Type B pancreatic cell (in vitro differentiated cells): ENCODE results near the gene CCDC71L. TPM values are rescaled to one million over a fixed set of nuclear protein-coding genes. Genes with fewer than 3 reads are reported as not detected.

Source experiments
- DNase-seq: peaks from one replicate; pipeline ENCODE4 v3.0.0; 2021; ENCODE audit warnings: mixed read lengths; ENCODE audit not compliant: unreplicated experiment; ENCODE audit errors: extremely low spot score
- H3K27ac Mint-ChIP-seq: 2 replicates; pipeline ENCODE4 v1.8.0; 2021; ENCODE audit warnings: mild to moderate bottlenecking, mixed read lengths
- H3K27me3 Mint-ChIP-seq: 2 replicates; pipeline ENCODE4 v1.8.0; 2021; ENCODE audit warnings: mixed read lengths
- H3K36me3 Mint-ChIP-seq: 2 replicates; pipeline ENCODE4 v1.8.0; 2021; ENCODE audit warnings: mixed read lengths
- H3K4me1 Mint-ChIP-seq: one replicate; pipeline ENCODE4 v1.8.0; 2021; ENCODE audit warnings: mixed read lengths; ENCODE audit not compliant: unreplicated experiment
- H3K4me3 Mint-ChIP-seq: 2 replicates; pipeline ENCODE4 v1.8.0; 2021; ENCODE audit warnings: mild to moderate bottlenecking, mixed read lengths
- H3K9me3 Mint-ChIP-seq: 2 replicates; pipeline ENCODE4 v1.8.0; 2021; ENCODE audit warnings: mixed read lengths
- total RNA-seq: library from RNA; stranded (reverse); gene quantifications from 2 replicates; pipeline ENCODE4 v1.2.1, GENCODE V29; 2021; ENCODE audit warnings: low replicate concordance
- TF ChIP-seq, protein P1 (sequence below): fragments of 200-600 bp; sonication (generic); conservative IDR thresholded peaks from 2 replicates; pipeline ENCODE4 v1.5.0; 2021; ENCODE audit warnings: antibody characterized with exemption, mild to moderate bottlenecking

CCDC71L gene
- total RNA-seq, 1 donor from 2014 or later = 17.9 TPM

GRCh38 chr7:106671160-106671559, 10.2 kb upstream of the CCDC71L start:
- no peak overlapping the region for H3K4me3 Mint-ChIP-seq
- no peaks in the 10 kb centered on the region for H3K36me3 Mint-ChIP-seq
- no peak for DNase-seq
- no peaks in the 10 kb centered on the region for H3K9me3 Mint-ChIP-seq
- TF ChIP-seq, protein P1, sequence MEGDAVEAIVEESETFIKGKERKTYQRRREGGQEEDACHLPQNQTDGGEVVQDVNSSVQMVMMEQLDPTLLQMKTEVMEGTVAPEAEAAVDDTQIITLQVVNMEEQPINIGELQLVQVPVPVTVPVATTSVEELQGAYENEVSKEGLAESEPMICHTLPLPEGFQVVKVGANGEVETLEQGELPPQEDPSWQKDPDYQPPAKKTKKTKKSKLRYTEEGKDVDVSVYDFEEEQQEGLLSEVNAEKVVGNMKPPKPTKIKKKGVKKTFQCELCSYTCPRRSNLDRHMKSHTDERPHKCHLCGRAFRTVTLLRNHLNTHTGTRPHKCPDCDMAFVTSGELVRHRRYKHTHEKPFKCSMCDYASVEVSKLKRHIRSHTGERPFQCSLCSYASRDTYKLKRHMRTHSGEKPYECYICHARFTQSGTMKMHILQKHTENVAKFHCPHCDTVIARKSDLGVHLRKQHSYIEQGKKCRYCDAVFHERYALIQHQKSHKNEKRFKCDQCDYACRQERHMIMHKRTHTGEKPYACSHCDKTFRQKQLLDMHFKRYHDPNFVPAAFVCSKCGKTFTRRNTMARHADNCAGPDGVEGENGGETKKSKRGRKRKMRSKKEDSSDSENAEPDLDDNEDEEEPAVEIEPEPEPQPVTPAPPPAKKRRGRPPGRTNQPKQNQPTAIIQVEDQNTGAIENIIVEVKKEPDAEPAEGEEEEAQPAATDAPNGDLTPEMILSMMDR = no peak
- no peaks in the 10 kb centered on the region for H3K4me1 Mint-ChIP-seq
- H3K27ac Mint-ChIP-seq = no peak overlapping the region
- no peaks in the 10 kb centered on the region for H3K27me3 Mint-ChIP-seq

GRCh38 chr7:106668861-106669524, 8.0 kb upstream of the CCDC71L start:
- no peak overlapping the region for H3K27ac Mint-ChIP-seq
- no peaks in the 10 kb centered on the region for H3K36me3 Mint-ChIP-seq
- no peaks in the 10 kb centered on the region for H3K9me3 Mint-ChIP-seq
- no peaks in the 10 kb centered on the region for H3K4me1 Mint-ChIP-seq
- H3K4me3 Mint-ChIP-seq = no peak overlapping the region
- H3K27me3 Mint-ChIP-seq = no peaks in the 10 kb centered on the region
- TF ChIP-seq, protein P1 = no peak
- DNase-seq = no peak

DNA sequence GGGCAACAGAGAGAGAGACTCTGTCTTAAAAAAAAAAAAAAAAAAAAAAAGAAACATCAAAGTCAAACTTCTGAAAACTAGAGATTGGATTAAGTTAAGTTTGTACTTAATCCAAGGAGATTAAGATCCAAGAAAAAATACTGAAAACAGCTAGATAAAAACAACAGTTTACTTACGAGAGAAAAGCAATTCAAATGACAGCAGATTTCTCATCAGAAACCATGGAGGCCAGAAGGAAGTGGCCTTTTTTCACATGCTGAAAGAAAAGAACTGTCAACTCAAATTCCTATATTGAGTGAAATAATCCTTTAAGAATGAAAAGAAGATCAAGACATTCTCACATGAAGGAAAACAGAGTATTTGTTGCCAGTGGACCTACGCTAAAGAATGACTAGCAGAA, 5.4 kb upstream of the CCDC71L start:
- no peak overlapping the region for H3K4me3 Mint-ChIP-seq
- H3K4me1 Mint-ChIP-seq = no peaks in the 10 kb centered on the region
- DNase-seq = no peak
- no peak overlapping the region for H3K27ac Mint-ChIP-seq
- TF ChIP-seq, protein P1 = no peak
- H3K27me3 Mint-ChIP-seq = no peaks in the 10 kb centered on the region
- no peaks in the 10 kb centered on the region for H3K36me3 Mint-ChIP-seq
- H3K9me3 Mint-ChIP-seq = peaks cover under 1% of the 10 kb centered on the region

DNA sequence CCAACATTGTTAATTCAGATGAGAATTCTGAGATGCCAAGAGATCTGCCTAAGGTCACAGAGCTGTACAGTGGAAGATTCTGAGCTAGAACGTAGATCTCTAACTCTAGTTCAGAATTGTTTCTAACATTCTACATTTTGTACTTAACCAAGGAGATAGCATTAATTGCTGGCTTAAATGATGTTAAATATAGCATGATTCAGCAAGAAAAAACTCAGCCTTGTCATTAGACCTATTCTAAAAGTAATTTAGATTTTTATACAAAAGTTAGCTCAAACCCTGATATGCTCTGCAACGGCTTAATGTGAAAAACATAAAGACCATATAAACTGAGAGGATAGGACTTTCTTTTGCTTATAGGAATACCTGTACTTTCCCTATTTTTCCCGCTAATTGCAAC, 3.4 kb upstream of the CCDC71L start:
- H3K9me3 Mint-ChIP-seq = peaks cover 5% of the 10 kb centered on the region
- peaks cover 4% of the 10 kb centered on the region for H3K4me1 Mint-ChIP-seq
- no peak overlapping the region for H3K4me3 Mint-ChIP-seq
- peaks cover 4% of the 10 kb centered on the region for H3K27me3 Mint-ChIP-seq
- TF ChIP-seq, protein P1 = no peak
- no peak overlapping the region for H3K27ac Mint-ChIP-seq
- DNase-seq = no peak
- no peaks in the 10 kb centered on the region for H3K36me3 Mint-ChIP-seq

DNA sequence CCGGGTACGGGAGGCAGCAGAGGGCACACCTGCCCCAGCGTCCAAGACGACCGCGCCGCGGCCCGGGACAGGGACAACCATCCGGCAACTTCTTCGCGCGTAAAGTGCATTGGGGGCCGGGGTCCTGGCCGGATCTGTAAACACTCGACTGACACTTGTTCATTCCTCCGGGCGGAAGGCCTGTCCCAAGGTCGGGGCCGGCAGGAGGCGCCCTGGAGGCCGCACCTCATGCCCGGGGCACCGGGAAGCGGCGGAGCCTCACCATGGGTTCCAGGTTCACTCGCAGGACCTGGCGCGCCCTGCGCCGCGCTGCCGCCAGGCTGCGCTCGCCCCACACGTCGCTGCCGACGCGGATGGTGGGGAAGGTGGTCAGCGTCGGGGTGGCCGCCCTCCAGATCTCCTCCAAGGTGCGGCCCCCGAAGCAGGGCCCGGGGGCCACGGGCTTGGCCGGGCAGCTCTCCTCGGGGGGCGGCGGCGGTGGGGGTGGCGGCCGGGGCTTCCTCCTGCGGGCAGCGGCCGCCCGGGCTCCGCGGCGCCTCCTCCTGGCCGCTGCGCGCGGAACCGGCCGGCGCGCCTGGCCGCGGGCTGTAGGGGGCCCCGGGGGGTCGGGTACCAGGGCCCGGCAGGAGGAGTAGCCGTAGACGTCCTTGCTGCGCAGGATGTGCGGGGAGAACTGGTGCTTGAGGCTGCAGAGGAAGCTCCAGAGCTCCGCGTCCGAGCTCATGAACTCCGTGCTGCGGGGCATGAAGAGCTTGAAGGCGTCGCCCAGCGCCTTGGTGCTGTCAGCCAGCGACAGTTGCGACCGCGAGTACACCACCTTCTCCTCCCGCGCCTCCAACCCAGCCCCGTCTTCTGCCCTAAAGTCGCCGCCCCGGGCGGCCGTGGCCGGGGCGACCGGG, 746 bp downstream of the CCDC71L start:
- TF ChIP-seq, protein P1 = peak; percentile 84
- peak; percentile 89 for DNase-seq
- Mint-ChIP-seq H3K27me3 (peaks cover 4% of the 10 kb centered on the region), H3K9me3 (peaks cover 5% of the 10 kb centered on the region), H3K4me3 (peak overlapping the region; percentile 88), H3K4me1 (peaks cover 9% of the 10 kb centered on the region), H3K27ac (peak overlapping the region; percentile 95), H3K36me3 (peaks cover 3% of the 10 kb centered on the region)
